DND-41 (cell line): Measurements from ENCODE around the gene NME1.

Experiments used
- ATAC-seq: fragments of 200-7000 bp; cut with Tn5 transposase; 3 replicates; pipeline ENCODE4 v1.9.1; 2021; ENCODE audit warnings: low read depth; ENCODE audit not compliant: insufficient read depth
- DNase-seq: peaks from one replicate; pipeline ENCODE4 v3.0.0-alpha.2; 2020
- H2AFZ ChIP-seq: 2 replicates; pipeline ENCODE4 v1.6.0; 2012; ENCODE audit warnings: low read depth, low read length
- H3K27ac ChIP-seq: 2 replicates; pipeline ENCODE4 v1.5.1; 2012; ENCODE audit warnings: low read length, inconsistent platforms
- H3K27me3 ChIP-seq: fragments of 200-600 bp; sonication (generic); 2 replicates; pipeline ENCODE4 v1.6.0; 2012; ENCODE audit warnings: low read length, mild to moderate bottlenecking, inconsistent platforms; ENCODE audit not compliant: insufficient read depth, poor library complexity
- H3K36me3 ChIP-seq: 2 replicates; pipeline ENCODE4 v1.5.1; 2012; ENCODE audit warnings: low read length, inconsistent platforms; ENCODE audit not compliant: insufficient read depth
- H3K4me1 ChIP-seq: 2 replicates; pipeline ENCODE4 v1.5.1; 2012; ENCODE audit warnings: mild to moderate bottlenecking, low read length; ENCODE audit not compliant: insufficient read depth
- H3K4me2 ChIP-seq: 2 replicates; pipeline ENCODE4 v1.6.0; 2012; ENCODE audit warnings: mild to moderate bottlenecking, moderate library complexity, low read length, inconsistent platforms; ENCODE audit not compliant: insufficient read depth
- H3K4me3 ChIP-seq, 2 experiments: fragments of 200-600 bp in 1 of 2; shearing (Covaris generic) in 1 of 2; 2 replicates each; pipeline ENCODE4 v1.5.1; 2012 to 2016; ENCODE audit warnings: inconsistent platforms in 2 of 2, low read length in 2 of 2, mild to moderate bottlenecking in 2 of 2, low read depth in 1 of 2, moderate library complexity in 1 of 2
- H3K79me2 ChIP-seq: 2 replicates; pipeline ENCODE4 v1.6.0; 2012; ENCODE audit warnings: low read length, inconsistent platforms; ENCODE audit not compliant: insufficient read depth
- H3K9ac ChIP-seq: 2 replicates; pipeline ENCODE4 v1.6.0; 2012; ENCODE audit warnings: low read depth, mild to moderate bottlenecking, inconsistent platforms, low read length, moderate library complexity
- H3K9me3 ChIP-seq: 2 replicates; pipeline ENCODE4 v1.5.1; 2012; ENCODE audit warnings: low read length, moderate library complexity, mild to moderate bottlenecking, inconsistent platforms; ENCODE audit not compliant: insufficient read depth, severe bottlenecking
- H4K20me1 ChIP-seq: 2 replicates; pipeline ENCODE4 v1.6.0; 2012; ENCODE audit warnings: low read length; ENCODE audit not compliant: insufficient read depth
- EZH2 ChIP-seq: IDR thresholded peaks from 3 replicates; pipeline ENCODE4 v1.6.1; 2012; ENCODE audit warnings: borderline replicate concordance, low read depth, mild to moderate bottlenecking, moderate library complexity, low read length, inconsistent platforms; ENCODE audit not compliant: severe bottlenecking
- TF ChIP-seq, protein P1 (sequence below): IDR thresholded peaks from 2 replicates; pipeline ENCODE4 v1.5.1; 2012; ENCODE audit warnings: borderline replicate concordance, low read length, moderate library complexity, mild to moderate bottlenecking; ENCODE audit not compliant: poor library complexity, severe bottlenecking; ENCODE audit errors: extremely low read depth

Gene NME1

DNA sequence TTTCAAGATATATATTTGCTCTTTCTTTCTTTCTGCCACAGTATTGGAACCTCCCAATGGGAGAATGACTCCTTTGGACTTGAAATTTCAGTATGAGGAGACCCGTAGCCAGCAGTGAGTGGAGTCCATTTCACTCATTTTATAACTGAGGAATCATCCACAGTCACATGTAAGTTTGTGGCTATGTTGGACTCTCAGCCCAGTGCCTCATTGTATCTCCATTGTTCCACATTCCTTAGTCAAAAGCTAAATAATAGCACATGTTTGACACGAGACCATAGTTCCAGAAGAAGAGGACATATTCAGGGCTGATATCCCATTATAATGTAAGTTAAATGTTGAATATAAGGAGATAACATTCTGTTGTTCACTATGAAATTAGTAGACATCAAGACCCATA is 20.0 kb upstream of the NME1 start:
- H2AFZ ChIP-seq = no peak overlapping the region
- H3K4me1 ChIP-seq = no peaks in the 10 kb centered on the region
- DNase-seq = no peak
- no peak overlapping the region for H3K27ac ChIP-seq
- no peaks in the 10 kb centered on the region for H3K79me2 ChIP-seq
- no peaks in the 10 kb centered on the region for H4K20me1 ChIP-seq
- H3K4me3 ChIP-seq = no peak overlapping the region
- H3K9me3 ChIP-seq = no peaks in the 10 kb centered on the region
- ATAC-seq = no peak
- H3K36me3 ChIP-seq = no peaks in the 10 kb centered on the region
- no peaks in the 10 kb centered on the region for H3K27me3 ChIP-seq
- TF ChIP-seq EZH2 = no peak
- TF ChIP-seq, protein P1, sequence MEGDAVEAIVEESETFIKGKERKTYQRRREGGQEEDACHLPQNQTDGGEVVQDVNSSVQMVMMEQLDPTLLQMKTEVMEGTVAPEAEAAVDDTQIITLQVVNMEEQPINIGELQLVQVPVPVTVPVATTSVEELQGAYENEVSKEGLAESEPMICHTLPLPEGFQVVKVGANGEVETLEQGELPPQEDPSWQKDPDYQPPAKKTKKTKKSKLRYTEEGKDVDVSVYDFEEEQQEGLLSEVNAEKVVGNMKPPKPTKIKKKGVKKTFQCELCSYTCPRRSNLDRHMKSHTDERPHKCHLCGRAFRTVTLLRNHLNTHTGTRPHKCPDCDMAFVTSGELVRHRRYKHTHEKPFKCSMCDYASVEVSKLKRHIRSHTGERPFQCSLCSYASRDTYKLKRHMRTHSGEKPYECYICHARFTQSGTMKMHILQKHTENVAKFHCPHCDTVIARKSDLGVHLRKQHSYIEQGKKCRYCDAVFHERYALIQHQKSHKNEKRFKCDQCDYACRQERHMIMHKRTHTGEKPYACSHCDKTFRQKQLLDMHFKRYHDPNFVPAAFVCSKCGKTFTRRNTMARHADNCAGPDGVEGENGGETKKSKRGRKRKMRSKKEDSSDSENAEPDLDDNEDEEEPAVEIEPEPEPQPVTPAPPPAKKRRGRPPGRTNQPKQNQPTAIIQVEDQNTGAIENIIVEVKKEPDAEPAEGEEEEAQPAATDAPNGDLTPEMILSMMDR = no peak
- H3K4me2 ChIP-seq = no peak overlapping the region
- H3K9ac ChIP-seq = no peak overlapping the region

DNA sequence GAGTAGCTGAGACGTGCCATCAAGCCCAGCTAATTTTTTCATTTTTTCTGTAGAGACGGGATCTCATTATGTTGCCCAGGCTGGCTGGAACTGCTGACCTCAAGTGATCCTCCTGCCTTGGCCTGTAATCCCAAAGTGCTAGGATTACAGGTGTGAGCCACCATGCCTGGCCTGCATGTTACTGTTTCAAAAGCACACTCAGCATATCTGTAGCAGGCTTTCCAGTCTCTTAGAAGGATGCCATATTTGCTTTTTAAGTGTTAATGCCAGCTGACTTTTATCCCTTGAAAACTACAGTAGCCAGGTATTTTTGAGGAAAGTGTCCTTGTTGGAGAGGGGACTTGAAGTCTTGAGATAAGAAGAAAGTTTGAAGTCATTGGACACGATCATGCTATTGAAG is 17.4 kb upstream of the NME1 start:
- Histone ChIP-seq H3K36me3 (no peaks in the 10 kb centered on the region), H4K20me1 (no peaks in the 10 kb centered on the region), H3K9me3 (no peaks in the 10 kb centered on the region), H3K27ac (no peak overlapping the region), H3K4me3 (no peak overlapping the region), H3K4me1 (no peaks in the 10 kb centered on the region), H3K9ac (no peak overlapping the region), H3K27me3 (no peaks in the 10 kb centered on the region), H3K79me2 (no peaks in the 10 kb centered on the region), H3K4me2 (no peak overlapping the region), H2AFZ (no peak overlapping the region)
- ATAC-seq = no peak
- DNase-seq = no peak
- TF ChIP-seq EZH2 = no peak
- TF ChIP-seq, protein P1 = no peak

DNA sequence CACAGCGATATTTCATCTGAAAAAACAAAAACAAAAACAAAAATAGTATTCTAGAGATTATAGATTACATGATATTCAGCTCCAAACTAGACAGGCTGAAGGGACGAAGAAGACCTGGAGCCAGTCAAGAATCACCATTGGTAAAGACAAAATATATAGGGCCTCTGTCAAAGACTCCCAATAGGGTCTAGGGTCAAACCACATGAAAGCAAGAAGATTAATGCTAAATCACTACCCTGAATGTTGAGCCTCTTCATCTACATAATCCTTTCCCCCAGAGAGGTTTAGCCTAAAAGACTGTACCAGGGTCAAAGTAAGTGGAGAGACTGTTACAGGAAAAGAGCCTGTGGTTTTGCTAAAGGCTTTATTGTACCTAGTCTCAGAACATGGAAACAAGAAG is 10.8 kb upstream of the NME1 start:
- Histone ChIP-seq H4K20me1 (no peaks in the 10 kb centered on the region), H3K4me2 (no peak overlapping the region), H3K27me3 (no peaks in the 10 kb centered on the region), H3K4me1 (no peaks in the 10 kb centered on the region), H2AFZ (no peak overlapping the region), H3K9ac (no peak overlapping the region), H3K9me3 (no peaks in the 10 kb centered on the region), H3K27ac (no peak overlapping the region), H3K36me3 (no peaks in the 10 kb centered on the region), H3K79me2 (no peaks in the 10 kb centered on the region), H3K4me3 (no peak overlapping the region)
- no peak for ATAC-seq
- no peak for DNase-seq
- TF ChIP-seq, protein P1 = no peak
- TF ChIP-seq EZH2 = no peak
